ENCODE results near the gene KRTAP10-12.

- TF ChIP-seq CTCF (conservative IDR thresholded peaks at IDR 0.05; ENCODE audit: low read depth, low read length), result no peak
- TF ChIP-seq EZH2 (IDR thresholded peaks at IDR 0.05; ENCODE audit: low read length, unreplicated experiment), result no peak
Observed at GRCh38 chr21:44703731-44704635, 7.0 kb downstream of the KRTAP10-12 start.
